ENCODE data around the gene CHST7. TPM values are rescaled to one million over a fixed set of nuclear protein-coding genes. Genes with fewer than 3 reads are reported as not detected.

CHST7 gene
- total and polyA plus RNA-seq, 2 of the 8 experiments (the other 6 are each of a cell fraction or from before 2014, with no cell fraction given): 7.9 to 14.1 TPM

DNA sequence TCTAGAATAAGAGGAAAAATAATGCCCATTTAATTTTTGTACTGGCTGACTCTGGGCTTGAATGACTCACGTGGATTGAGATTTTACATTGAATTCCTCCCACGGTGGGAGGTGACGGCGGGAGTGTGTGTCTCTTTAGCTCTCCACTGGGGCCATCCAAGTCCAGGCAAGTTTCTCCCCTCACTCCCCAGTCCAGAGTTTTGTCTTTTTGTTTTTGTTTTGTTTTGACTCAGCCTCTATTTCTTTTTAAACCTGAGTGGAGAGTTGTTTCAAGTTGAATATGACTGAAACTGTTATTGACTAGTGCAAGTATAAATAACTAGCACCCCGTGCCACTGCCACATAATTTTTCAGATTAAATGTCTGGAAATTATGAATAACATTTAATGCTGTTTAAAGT lies 13.6 kb downstream of the CHST7 start:
- POLR2A ChIA-PET (ENCODE audit: partially characterized antibody): interaction anchor here (2.8 kb wide), 1 partner anchor 10 kb away, joined by 9 read pairs; no protein-coding TSS in a partner anchor
- H3K14ac ChIP-seq (ENCODE audit: insufficient read length): no peak overlapping the region

More for the DNA sequence above, 13.6 kb downstream of the CHST7 start:
- TF ChIP-seq ZNF274 (IDR thresholded peaks at IDR 0.05; ENCODE audit: borderline replicate concordance, extremely low read depth, low read length) (no peak), RBBP5 (IDR thresholded peaks at IDR 0.05; ENCODE audit: borderline replicate concordance, low read depth, low read length) (no peak), BACH1 (IDR thresholded peaks at IDR 0.05; ENCODE audit: low read length) (no peak), SP2 (IDR thresholded peaks at IDR 0.05; ENCODE audit: low read length) (no peak), EGR1 (IDR thresholded peaks at IDR 0.05; ENCODE audit: borderline replicate concordance, low read depth, low read length) (no peak), FOSL1 (IDR thresholded peaks at IDR 0.05; ENCODE audit: insufficient read depth, low read depth, low read length) (no peak), POLR2A (IDR thresholded peaks at IDR 0.05; ENCODE audit: control extremely low read depth in 1 of 2, low read depth in 2 of 2, low read length in 2 of 2) (no peak)
- TF ChIP-seq, protein P1, sequence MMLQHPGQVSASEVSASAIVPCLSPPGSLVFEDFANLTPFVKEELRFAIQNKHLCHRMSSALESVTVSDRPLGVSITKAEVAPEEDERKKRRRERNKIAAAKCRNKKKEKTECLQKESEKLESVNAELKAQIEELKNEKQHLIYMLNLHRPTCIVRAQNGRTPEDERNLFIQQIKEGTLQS (IDR thresholded peaks at IDR 0.05; ENCODE audit: insufficient read depth, low read depth, low read length): no peak
- TF ChIP-seq, protein P2, sequence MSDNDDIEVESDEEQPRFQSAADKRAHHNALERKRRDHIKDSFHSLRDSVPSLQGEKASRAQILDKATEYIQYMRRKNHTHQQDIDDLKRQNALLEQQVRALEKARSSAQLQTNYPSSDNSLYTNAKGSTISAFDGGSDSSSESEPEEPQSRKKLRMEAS (IDR thresholded peaks at IDR 0.05): no peak
- Histone ChIP-seq H3K18ac (ENCODE audit: extremely low read depth, low read length) (no peak overlapping the region; the same call in 1 of the 2 replicates), H3K9me3 (ENCODE audit: insufficient read depth in 2 of 2, low read depth in 1 of 2, low read length in 1 of 2) (no peaks in the 10 kb centered on the region), H4K91ac (replicated peaks; ENCODE audit: insufficient read length, low read length) (no peak overlapping the region), H3K4me3 (ENCODE audit: extremely low read depth in 1 of 4, insufficient read depth in 2 of 4, low read depth in 3 of 4, low read length in 4 of 4) (no peak overlapping the region), H4K8ac (ENCODE audit: extremely low read depth, insufficient read depth, low read length) (no peak overlapping the region), H4K20me1 (replicated peaks in 1 of 2; ENCODE audit: control insufficient read depth in 1 of 2, insufficient read depth in 2 of 2, low read length in 2 of 2) (no peaks in the 10 kb centered on the region), H3K4me2 (ENCODE audit: insufficient read depth in 1 of 2, low read depth in 2 of 2, low read length in 2 of 2) (peak overlapping the region; percentile 60 to 69; a peak in 2 of 4 replicates), H2BK5ac (ENCODE audit: low read depth, low read length) (no peak overlapping the region), H2BK120ac (replicated peaks; ENCODE audit: low read depth, low read length) (no peak overlapping the region), H3K23ac (ENCODE audit: insufficient read length) (no peak overlapping the region), H2BK12ac (ENCODE audit: low read depth, low read length) (no peak overlapping the region), H3K9ac (replicated peaks in 1 of 4; ENCODE audit: extremely low read depth in 1 of 4, low read depth in 3 of 4, low read length in 3 of 4) (no peak overlapping the region), H2BK20ac (ENCODE audit: low read length) (no peak overlapping the region), H3K23me2 (ENCODE audit: low read depth, low read length) (no peaks in the 10 kb centered on the region), H3K79me1 (ENCODE audit: low read depth, low read length) (no peaks in the 10 kb centered on the region), H3K56ac (replicated peaks; ENCODE audit: insufficient read length, low read depth, low read length) (no peak overlapping the region), H3K79me2 (ENCODE audit: control insufficient read depth in 1 of 2, insufficient read depth in 2 of 2, low read length in 2 of 2) (peaks cover 0 to 54% of the 10 kb centered on the region in 2 experiments; a peak in 2 of 4 replicates), H2AK5ac (ENCODE audit: low read depth, low read length) (no peak overlapping the region), H3K4ac (replicated peaks; ENCODE audit: insufficient read length, low read depth, low read length) (no peak overlapping the region), H2AFZ (ENCODE audit: low read length) (no peak overlapping the region), H3K27me3 (replicated peaks in 1 of 4; ENCODE audit: control insufficient read depth in 3 of 4, extremely low read depth in 1 of 4, insufficient read depth in 3 of 4, low read length in 3 of 4) (no peaks in the 10 kb centered on the region), H3K4me1 (replicated peaks in 1 of 4; ENCODE audit: control insufficient read depth in 3 of 4, insufficient read depth in 4 of 4, low read length in 3 of 4) (peaks cover 0 to 18% (median 4%) of the 10 kb centered on the region in 4 experiments; a peak in 4 of 7 replicates), H3K36me3 (ENCODE audit: control insufficient read depth in 2 of 4, insufficient read depth in 4 of 4, low read length in 3 of 4) (no peaks in the 10 kb centered on the region), H2BK15ac (ENCODE audit: low read length) (no peak overlapping the region), H4K5ac (ENCODE audit: insufficient read length, low read depth, low read length) (no peak overlapping the region), H3K27ac (ENCODE audit: low read depth, low read length) (no peak overlapping the region)
- no peak for DNase-seq (ENCODE audit: low read depth in 1 of 2, low spot score in 2 of 2)
- CTCF ChIA-PET (ENCODE audit: partially characterized antibody): interaction anchor here (1.0 to 2.2 kb wide), 3 partner anchors 10 to 36 kb away, joined by 3 to 6 read pairs (median 4); no protein-coding TSS in a partner anchor
- 47% methylated on average over 5 of the region's 5 CpGs; no CpG with 5 or more reads in 1 of the 2 experiments for WGBS, 2 experiments (ENCODE audit: extremely low coverage in 1 of 2, insufficient coverage in 1 of 2, insufficient read length in 1 of 2, insufficient replicate concordance in 2 of 2, low coverage in 1 of 2, low lambda C conversion rate in 2 of 2, missing lambda C conversion rate in 1 of 2)
- no peak for FAIRE-seq

Data from H1 (cell line).